Measurements from ENCODE around the gene DHRS2.

DHRS2 gene

DNA sequence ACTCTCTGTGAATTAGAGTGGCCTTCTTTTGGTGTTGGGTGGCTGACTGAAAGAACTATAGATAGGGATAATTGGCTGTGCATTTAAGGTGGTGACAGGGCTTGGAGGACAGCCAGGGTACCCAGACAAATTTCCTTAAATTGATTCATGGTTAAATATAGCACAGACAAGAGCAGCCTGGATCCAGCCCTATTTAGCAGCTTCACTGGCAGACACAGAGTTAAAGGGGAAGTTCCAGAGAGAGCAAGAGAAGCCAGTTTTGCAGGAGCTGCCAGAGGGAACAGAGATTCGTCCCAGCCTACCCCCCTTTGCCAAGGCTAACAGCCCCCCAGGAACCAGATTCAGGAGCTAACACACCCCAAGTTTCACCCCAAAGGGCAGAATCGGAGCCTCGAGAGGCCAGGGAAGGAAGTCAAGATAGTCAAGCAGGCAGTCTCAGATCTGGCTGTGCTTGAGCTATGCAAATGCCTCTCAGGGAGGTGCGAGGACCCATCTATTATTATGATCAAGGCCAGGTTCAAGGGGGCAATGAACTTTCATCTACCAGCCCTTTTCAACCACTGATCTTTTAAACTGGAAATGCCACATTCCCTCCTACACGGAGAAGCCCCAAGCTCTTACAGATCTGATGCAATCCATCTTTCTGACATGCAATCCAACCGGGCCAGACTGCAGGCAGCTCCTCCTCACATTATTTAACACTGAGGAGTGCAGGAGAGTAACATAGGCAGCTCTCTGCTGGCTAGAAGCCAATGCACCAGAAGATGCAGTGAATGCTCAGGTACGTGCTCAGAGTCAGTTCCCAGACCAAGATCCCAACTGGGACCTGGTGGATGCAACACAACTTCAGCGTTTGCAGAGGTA lies 58.2 kb downstream of the DHRS2 start:
- no peak for DNase-seq (ENCODE audit: low read depth)

Data from stimulated activated CD8-positive, alpha-beta memory T cell treated with anti-CD3 and anti-CD28 coated beads, Interleukin-7, amount 100 ng/mL, for 24 hours (primary cell).